Peyer's patch (tissue), 4 donors: ENCODE data around the gene VCAM1.

Source experiments
- POLR2A ChIP-seq, 2 donors: fragments of 450-650 bp; IDR thresholded peaks; one replicate each; pipeline ENCODE4 v1.5.1; 2017; ENCODE audit warnings: antibody characterized with exemption in 2 of 2, mild to moderate bottlenecking in 2 of 2, moderate library complexity in 2 of 2
- TF ChIP-seq, protein P1 (sequence below), 6 experiments: fragments of 450-650 bp in 4 of 6; fragments of 200-600 bp in 2 of 6; sonication (generic) in 1 of 6; IDR thresholded peaks; one replicate each; pipeline ENCODE4 v1.5.1; 2017 to 2019; ENCODE audit warnings: antibody characterized with exemption in 6 of 6, mild to moderate bottlenecking in 3 of 6, moderate library complexity in 1 of 6

DNA sequence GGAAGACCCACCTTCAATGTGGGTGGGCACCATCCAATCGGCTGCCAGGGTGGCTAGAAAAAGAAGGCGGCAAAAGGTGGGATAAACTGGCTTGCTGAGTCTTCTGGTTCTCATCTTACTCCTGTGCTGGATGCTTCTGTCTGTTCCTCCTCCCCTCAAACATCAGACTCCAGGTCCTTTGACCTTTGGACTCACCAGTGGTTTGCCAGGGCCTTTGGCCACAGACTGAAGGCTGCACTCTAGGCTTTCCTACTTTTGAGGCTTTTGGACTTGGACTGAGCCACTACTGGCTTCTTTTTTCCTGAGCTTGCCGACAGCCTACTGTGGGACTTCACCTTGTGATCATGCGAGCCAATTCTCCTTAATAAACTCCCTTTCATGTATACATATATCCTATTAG lies 55.9 kb downstream of the VCAM1 start:
- TF ChIP-seq POLR2A (IDR thresholded peaks at IDR 0.05), result no peak
- TF ChIP-seq, protein P1, sequence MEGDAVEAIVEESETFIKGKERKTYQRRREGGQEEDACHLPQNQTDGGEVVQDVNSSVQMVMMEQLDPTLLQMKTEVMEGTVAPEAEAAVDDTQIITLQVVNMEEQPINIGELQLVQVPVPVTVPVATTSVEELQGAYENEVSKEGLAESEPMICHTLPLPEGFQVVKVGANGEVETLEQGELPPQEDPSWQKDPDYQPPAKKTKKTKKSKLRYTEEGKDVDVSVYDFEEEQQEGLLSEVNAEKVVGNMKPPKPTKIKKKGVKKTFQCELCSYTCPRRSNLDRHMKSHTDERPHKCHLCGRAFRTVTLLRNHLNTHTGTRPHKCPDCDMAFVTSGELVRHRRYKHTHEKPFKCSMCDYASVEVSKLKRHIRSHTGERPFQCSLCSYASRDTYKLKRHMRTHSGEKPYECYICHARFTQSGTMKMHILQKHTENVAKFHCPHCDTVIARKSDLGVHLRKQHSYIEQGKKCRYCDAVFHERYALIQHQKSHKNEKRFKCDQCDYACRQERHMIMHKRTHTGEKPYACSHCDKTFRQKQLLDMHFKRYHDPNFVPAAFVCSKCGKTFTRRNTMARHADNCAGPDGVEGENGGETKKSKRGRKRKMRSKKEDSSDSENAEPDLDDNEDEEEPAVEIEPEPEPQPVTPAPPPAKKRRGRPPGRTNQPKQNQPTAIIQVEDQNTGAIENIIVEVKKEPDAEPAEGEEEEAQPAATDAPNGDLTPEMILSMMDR (IDR thresholded peaks at IDR 0.05), result no peak
